Activated gamma-delta T cell (primary cell): ENCODE results near the gene SLC66A2.

Source experiments
- DNase-seq: peaks from one replicate; lab custom pipeline; 2025; lab: John Stamatoyannopoulos, UW

The SLC66A2 gene

GRCh38 chr18:79952456-79952995 lies 1.1 kb upstream of the SLC66A2 start:
- no peak for DNase-seq

- DNase-seq, result no peak
These were observed 725 bp downstream of the SLC66A2 start for GRCh38 chr18:79950515-79951341.

GRCh38 chr18:79949697-79950487 lies 1.6 kb downstream of the SLC66A2 start:
- no peak for DNase-seq

- DNase-seq, result no peak
These were observed 2.6 kb downstream of the SLC66A2 start for GRCh38 chr18:79948719-79949411.

GRCh38 chr18:79947881-79948610 lies 3.4 kb downstream of the SLC66A2 start:
- DNase-seq, result no peak

GRCh38 chr18:79947054-79947755 lies 4.2 kb downstream of the SLC66A2 start:
- no peak for DNase-seq

- no peak for DNase-seq
These were observed 6.1 kb downstream of the SLC66A2 start for GRCh38 chr18:79945118-79946042.

GRCh38 chr18:79944746-79945117 lies 6.7 kb downstream of the SLC66A2 start:
- no peak for DNase-seq

GRCh38 chr18:79944126-79944731 lies 7.2 kb downstream of the SLC66A2 start:
- DNase-seq, result no peak

- no peak for DNase-seq
These were observed 7.8 kb downstream of the SLC66A2 start for GRCh38 chr18:79943608-79944125.

GRCh38 chr18:79942786-79943607 lies 8.5 kb downstream of the SLC66A2 start:
- no peak for DNase-seq

GRCh38 chr18:79942211-79942610 lies 9.2 kb downstream of the SLC66A2 start:
- DNase-seq, result no peak

GRCh38 chr18:79941473-79942119 lies 9.9 kb downstream of the SLC66A2 start:
- no peak for DNase-seq

- no peak for DNase-seq
These were observed 10.5 kb downstream of the SLC66A2 start for GRCh38 chr18:79940814-79941472.

GRCh38 chr18:79940126-79940813 lies 11.2 kb downstream of the SLC66A2 start:
- no peak for DNase-seq

GRCh38 chr18:79939096-79939495 lies 12.4 kb downstream of the SLC66A2 start:
- DNase-seq, result no peak

- DNase-seq, result no peak
These were observed 13.3 kb downstream of the SLC66A2 start for GRCh38 chr18:79938196-79938595.
